ENCODE results near the gene PKIB. TPM values are rescaled to one million over a fixed set of nuclear protein-coding genes. Genes with fewer than 3 reads are reported as not detected.

The PKIB gene
- total RNA-seq, 4 donors from 2014 or later = 4.1 to 119 (median 41.9) TPM

DNA sequence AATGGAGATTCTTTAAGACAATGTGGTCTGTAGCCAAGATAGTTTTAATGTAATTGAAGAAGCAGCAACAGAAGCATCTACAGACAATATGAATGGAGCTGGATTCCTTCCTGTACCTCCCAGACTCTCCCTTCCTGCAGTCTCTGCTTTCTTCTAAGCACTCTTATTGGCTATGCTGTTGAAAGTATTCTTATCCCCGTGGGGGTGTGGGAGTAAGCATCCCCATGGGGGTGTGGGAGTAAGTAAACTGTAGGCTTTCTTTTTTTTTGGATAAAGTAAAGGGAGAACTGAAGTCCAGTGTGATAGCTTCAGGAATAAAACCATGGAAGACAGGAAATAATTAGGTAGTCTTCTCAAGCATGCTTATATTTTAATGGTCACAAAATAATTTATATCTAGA is 4.1 kb downstream of the PKIB start:
- H3K9me3 ChIP-seq = no peaks in the 10 kb centered on the region
- H3K27me3 ChIP-seq = no peaks in the 10 kb centered on the region
- H3K4me3 ChIP-seq = no peak overlapping the region
- no peak for TF ChIP-seq POLR2A (IDR thresholded peaks at IDR 0.05)
- TF ChIP-seq, protein P1, sequence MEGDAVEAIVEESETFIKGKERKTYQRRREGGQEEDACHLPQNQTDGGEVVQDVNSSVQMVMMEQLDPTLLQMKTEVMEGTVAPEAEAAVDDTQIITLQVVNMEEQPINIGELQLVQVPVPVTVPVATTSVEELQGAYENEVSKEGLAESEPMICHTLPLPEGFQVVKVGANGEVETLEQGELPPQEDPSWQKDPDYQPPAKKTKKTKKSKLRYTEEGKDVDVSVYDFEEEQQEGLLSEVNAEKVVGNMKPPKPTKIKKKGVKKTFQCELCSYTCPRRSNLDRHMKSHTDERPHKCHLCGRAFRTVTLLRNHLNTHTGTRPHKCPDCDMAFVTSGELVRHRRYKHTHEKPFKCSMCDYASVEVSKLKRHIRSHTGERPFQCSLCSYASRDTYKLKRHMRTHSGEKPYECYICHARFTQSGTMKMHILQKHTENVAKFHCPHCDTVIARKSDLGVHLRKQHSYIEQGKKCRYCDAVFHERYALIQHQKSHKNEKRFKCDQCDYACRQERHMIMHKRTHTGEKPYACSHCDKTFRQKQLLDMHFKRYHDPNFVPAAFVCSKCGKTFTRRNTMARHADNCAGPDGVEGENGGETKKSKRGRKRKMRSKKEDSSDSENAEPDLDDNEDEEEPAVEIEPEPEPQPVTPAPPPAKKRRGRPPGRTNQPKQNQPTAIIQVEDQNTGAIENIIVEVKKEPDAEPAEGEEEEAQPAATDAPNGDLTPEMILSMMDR (IDR thresholded peaks at IDR 0.05) = no peak
- no peak for DNase-seq
- H3K27ac ChIP-seq = no peak overlapping the region
- no peaks in the 10 kb centered on the region for H3K36me3 ChIP-seq
- H3K4me1 ChIP-seq = peaks cover 0 to 8% (median 3%) of the 10 kb centered on the region in 4 donors

DNA sequence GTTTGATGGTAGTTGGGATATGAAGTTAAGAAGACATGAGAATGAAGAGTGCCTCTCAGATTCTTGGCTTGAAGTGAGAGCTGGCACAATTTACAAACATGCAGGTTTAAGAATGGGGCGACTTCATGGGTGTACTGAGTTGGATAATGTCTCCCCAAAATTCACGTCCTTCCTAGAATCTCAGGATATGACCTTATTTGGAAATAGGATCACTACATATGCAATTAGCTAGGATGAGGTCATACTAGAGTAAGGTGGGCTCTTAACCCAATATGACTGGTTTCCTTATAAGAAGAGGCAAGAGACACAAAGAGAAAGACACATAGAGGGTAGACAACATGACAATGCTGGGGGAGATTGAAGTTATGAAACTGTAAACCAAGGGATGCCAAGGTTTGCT is 5.2 kb downstream of the PKIB start:
- TF ChIP-seq, protein P1 (IDR thresholded peaks at IDR 0.05) = no peak
- TF ChIP-seq POLR2A (IDR thresholded peaks at IDR 0.05) = no peak
- H3K4me3 ChIP-seq = no peak overlapping the region
- no peak for DNase-seq
- H3K36me3 ChIP-seq = no peaks in the 10 kb centered on the region
- peaks cover 0 to 8% (median 3%) of the 10 kb centered on the region in 4 donors for H3K4me1 ChIP-seq
- H3K27me3 ChIP-seq = no peaks in the 10 kb centered on the region
- no peak overlapping the region for H3K27ac ChIP-seq
- no peaks in the 10 kb centered on the region for H3K9me3 ChIP-seq

DNA sequence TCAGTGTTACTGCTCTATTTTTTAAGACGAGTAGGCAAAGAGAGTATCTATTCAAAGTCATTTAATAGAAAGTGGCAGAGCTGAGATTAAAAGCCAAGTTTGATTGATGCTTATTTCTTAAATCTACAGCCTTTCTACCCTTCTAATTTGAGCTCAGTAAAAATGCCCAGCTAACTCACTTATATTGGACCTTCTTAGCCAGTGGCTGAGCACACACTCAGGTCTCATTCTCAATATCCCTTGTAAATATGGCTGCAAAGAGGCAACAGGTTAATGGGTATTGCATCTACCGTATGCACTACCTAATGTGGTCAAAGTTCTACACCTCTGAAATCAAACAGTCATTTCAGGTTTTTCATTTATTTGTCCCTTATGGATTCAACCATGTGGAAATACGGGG is 6.7 kb downstream of the PKIB start:
- Histone ChIP-seq H3K9me3 (no peaks in the 10 kb centered on the region), H3K4me3 (no peak overlapping the region), H3K4me1 (no peaks in the 10 kb centered on the region), H3K27me3 (no peaks in the 10 kb centered on the region), H3K27ac (no peak overlapping the region), H3K36me3 (no peaks in the 10 kb centered on the region)
- no peak for DNase-seq
- TF ChIP-seq, protein P1 (IDR thresholded peaks at IDR 0.05) = no peak
- no peak for TF ChIP-seq POLR2A (IDR thresholded peaks at IDR 0.05)

DNA sequence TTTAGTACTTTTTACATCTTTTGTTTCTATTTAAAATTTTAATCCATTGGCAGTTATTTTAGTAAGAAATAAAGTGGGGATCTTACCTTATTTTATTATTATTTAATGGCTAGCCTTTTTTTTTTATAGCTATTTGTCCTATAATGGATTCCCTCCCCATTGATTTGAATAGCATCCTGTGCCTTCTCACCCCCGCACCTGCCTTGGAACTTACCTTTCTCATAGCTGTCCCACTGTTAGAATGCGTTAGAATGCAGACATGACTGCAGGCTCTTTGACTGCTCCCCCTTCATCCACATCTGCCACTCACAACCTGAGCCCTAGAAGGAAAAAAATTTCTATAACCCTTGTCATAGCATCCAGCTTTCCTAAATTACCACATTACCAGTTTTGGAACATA is 9.1 kb downstream of the PKIB start:
- no peaks in the 10 kb centered on the region for H3K36me3 ChIP-seq
- H3K4me1 ChIP-seq = no peaks in the 10 kb centered on the region
- DNase-seq = no peak
- no peak overlapping the region for H3K4me3 ChIP-seq
- no peaks in the 10 kb centered on the region for H3K27me3 ChIP-seq
- no peak for TF ChIP-seq POLR2A (IDR thresholded peaks at IDR 0.05)
- TF ChIP-seq, protein P1 (IDR thresholded peaks at IDR 0.05) = no peak
- no peak overlapping the region for H3K27ac ChIP-seq
- no peaks in the 10 kb centered on the region for H3K9me3 ChIP-seq

DNA sequence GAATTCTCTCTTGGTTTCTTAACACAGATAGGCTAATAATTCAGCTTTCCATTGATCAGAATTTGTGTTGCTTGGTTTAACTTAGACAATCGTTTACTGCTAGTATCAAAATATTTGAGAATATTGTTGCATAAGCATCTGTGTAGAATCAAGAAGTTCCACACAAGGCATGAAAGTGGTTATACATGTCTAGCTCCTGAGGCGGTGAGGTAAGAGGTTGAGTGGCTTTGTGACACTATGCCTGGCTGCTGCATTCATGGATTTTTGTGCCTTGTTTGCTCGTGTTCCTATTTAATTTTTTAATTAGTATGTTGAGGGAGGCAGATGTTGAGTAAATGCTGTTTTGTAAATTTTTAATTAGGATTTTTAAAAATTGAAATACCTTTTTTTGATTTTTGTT is 10.2 kb downstream of the PKIB start:
- Histone ChIP-seq H3K4me1 (no peaks in the 10 kb centered on the region), H3K9me3 (no peaks in the 10 kb centered on the region), H3K4me3 (no peak overlapping the region), H3K27ac (no peak overlapping the region), H3K36me3 (no peaks in the 10 kb centered on the region), H3K27me3 (no peaks in the 10 kb centered on the region)
- no peak for DNase-seq
- TF ChIP-seq POLR2A (IDR thresholded peaks at IDR 0.05) = no peak
- TF ChIP-seq, protein P1 (IDR thresholded peaks at IDR 0.05) = no peak

DNA sequence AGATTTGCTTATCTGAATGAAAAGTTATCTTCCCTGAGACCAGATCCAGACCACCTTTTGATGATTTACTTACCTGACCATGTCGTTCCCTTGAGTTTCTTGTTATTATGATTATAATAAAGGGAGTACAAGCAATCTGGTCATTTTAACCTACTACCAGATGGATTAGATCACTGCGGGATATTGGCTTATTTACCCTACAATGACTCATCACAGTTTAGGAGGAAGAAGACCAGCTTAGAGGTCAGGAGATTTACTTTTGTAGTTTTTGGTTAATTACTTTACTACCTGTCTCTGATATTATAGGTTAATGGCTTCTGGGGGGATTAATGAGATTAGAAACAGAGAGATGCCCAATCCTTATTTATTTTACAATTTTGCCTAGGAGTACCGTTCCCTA is 10.7 kb downstream of the PKIB start:
- Histone ChIP-seq H3K27ac (no peak overlapping the region), H3K4me1 (no peaks in the 10 kb centered on the region), H3K36me3 (no peaks in the 10 kb centered on the region), H3K27me3 (no peaks in the 10 kb centered on the region), H3K4me3 (no peak overlapping the region), H3K9me3 (no peaks in the 10 kb centered on the region)
- TF ChIP-seq, protein P1 (IDR thresholded peaks at IDR 0.05) = no peak
- TF ChIP-seq POLR2A (IDR thresholded peaks at IDR 0.05) = no peak
- DNase-seq = no peak

Data from Peyer's patch (tissue), 4 donors.